CD4-positive, alpha-beta T cell (primary cell): ENCODE results near the gene KHNYN. TPM values are rescaled to one million over a fixed set of nuclear protein-coding genes. Genes with fewer than 3 reads are reported as not detected.
"Not testable (repeated sequence)": the region's sequence is repeated elsewhere in the genome, so short reads cannot be mapped to it uniquely, and the experiment has no call there.

Experiments used
- ATAC-seq: fragments of 200-7000 bp; cut with Tn5 transposase; one replicate; pipeline ENCODE4 v1.10.0; 2022; ENCODE audit warnings: mild to moderate bottlenecking; ENCODE audit not compliant: poor library complexity
- CTCF ChIA-PET: fragments of 350-600 bp; sonication (Branson Sonifier 250); formaldehyde crosslinking; loops from one replicate; lab custom pipeline; 2021; ENCODE audit warnings: antibody characterized with exemption, inconsistent platforms; lab: Charles Lee
- POLR2A ChIA-PET: fragments of 350-600 bp; sonication (Branson Sonifier 250); formaldehyde crosslinking; loops from one replicate; lab custom pipeline; 2021; ENCODE audit warnings: antibody characterized with exemption, inconsistent platforms; lab: Charles Lee
- DNase-seq, 14 experiments: peaks; one replicate each; pipeline ENCODE4 v3.0.0-alpha.2; 2013 to 2020; ENCODE audit warnings: mixed read lengths in 2 of 14
- H3K27ac ChIP-seq, 2 donors: one replicate each; pipeline versions ENCODE4 v1.5.1 to v1.7.0; 2013; ENCODE audit warnings: low read length in 2 of 2, low read depth in 1 of 2, mild to moderate bottlenecking in 1 of 2
- H3K27me3 ChIP-seq, 2 experiments: 1 replicate in 1 of 2; 2 replicates in 1 of 2; pipeline versions ENCODE4 v1.6.1 to v1.7.0; 2013; ENCODE audit warnings: low read length in 2 of 2, control low read depth in 1 of 2, mild to moderate bottlenecking in 1 of 2, moderate library complexity in 1 of 2; ENCODE audit not compliant: insufficient read depth in 2 of 2, control insufficient read depth in 1 of 2
- H3K36me3 ChIP-seq: one replicate; pipeline ENCODE4 v1.6.1; 2013; ENCODE audit warnings: low read length, control low read depth; ENCODE audit not compliant: insufficient read depth
- H3K4me1 ChIP-seq: one replicate; pipeline ENCODE4 v1.6.1; 2013; ENCODE audit warnings: low read length, control low read depth; ENCODE audit not compliant: insufficient read depth
- H3K4me3 ChIP-seq: one replicate; pipeline ENCODE4 v1.5.1; 2013; ENCODE audit warnings: mild to moderate bottlenecking, low read length, moderate library complexity
- H3K9me3 ChIP-seq, 2 experiments: 1 replicate in 1 of 2; 2 replicates in 1 of 2; pipeline versions ENCODE4 v1.6.1 to v1.7.0; 2013; ENCODE audit warnings: low read length in 2 of 2, mild to moderate bottlenecking in 2 of 2, control low read depth in 1 of 2, moderate library complexity in 1 of 2; ENCODE audit not compliant: control insufficient read depth in 1 of 2, insufficient read depth in 1 of 2
- H3K27ac Mint-ChIP-seq: one replicate; pipeline ENCODE4 v1.8.0; 2020; ENCODE audit warnings: mixed read lengths
- H3K27me3 Mint-ChIP-seq: one replicate; pipeline ENCODE4 v1.8.0; 2021; ENCODE audit warnings: mixed read lengths
- H3K36me3 Mint-ChIP-seq: one replicate; pipeline ENCODE4 v1.8.0; 2021; ENCODE audit warnings: low read depth, mixed read lengths
- H3K4me1 Mint-ChIP-seq: one replicate; pipeline ENCODE4 v1.8.0; 2021; ENCODE audit warnings: low read depth, mixed read lengths
- H3K4me3 Mint-ChIP-seq: one replicate; pipeline ENCODE4 v1.8.0; 2020; ENCODE audit warnings: mild to moderate bottlenecking, mixed read lengths
- H3K9me3 Mint-ChIP-seq: one replicate; pipeline ENCODE4 v1.8.0; 2020; ENCODE audit warnings: mixed read lengths
- CTCF ChIP-seq: fragments of 200-600 bp; IDR thresholded peaks from one replicate; pipeline ENCODE4 v1.8.0; 2022; ENCODE audit warnings: antibody characterized with exemption, mild to moderate bottlenecking
- intact Hi-C, 2 experiments: fragments of 100-400 bp; cut with DNase I in 1 of 2; cut with micrococcal nuclease in 1 of 2; formaldehyde crosslinking; loops; one replicate each; pipeline versions ENCODE4 v1.15.1 to v1.9.0; 2023 to 2025; cut with DNase I, micrococcal nuclease
- total RNA-seq, 174 experiments: library from RNA in 2 of 174; stranded (reverse) in 2 of 174; gene quantifications; one replicate each; pipeline ENCODE4 v1.2.3 and lab custom pipeline; 2021 to 2026

KHNYN gene
- total RNA-seq, 2 experiments from 2014 or later, result 170 to 173 TPM

- no peaks in the 10 kb centered on the region for H3K4me1 Mint-ChIP-seq
- no peaks in the 10 kb centered on the region for H3K36me3 ChIP-seq
- H3K27me3 ChIP-seq, result no peaks in the 10 kb centered on the region
- ATAC-seq (no peak), DNase-seq (no peak)
- no peaks in the 10 kb centered on the region for H3K9me3 Mint-ChIP-seq
- ChIA-PET POLR2A (no interaction called here), CTCF (no interaction called here)
- H3K27me3 Mint-ChIP-seq, result no peaks in the 10 kb centered on the region
- no peak for TF ChIP-seq CTCF
- intact Hi-C loops, result no loop called here
- peaks cover 0 to 6% of the 10 kb centered on the region in 2 experiments for H3K9me3 ChIP-seq
- H3K4me1 ChIP-seq, result no peaks in the 10 kb centered on the region
- H3K27ac ChIP-seq, result no peak overlapping the region
- no peak overlapping the region for H3K4me3 Mint-ChIP-seq
- H3K4me3 ChIP-seq, result no peak overlapping the region
- H3K36me3 Mint-ChIP-seq, result no peaks in the 10 kb centered on the region
- H3K27ac Mint-ChIP-seq, result no peak overlapping the region
Observed at GRCh38 chr14:24475261-24475660, 45.5 kb downstream of the KHNYN start.

- POLR2A ChIA-PET, H3K27ac Mint-ChIP-seq: not testable (repeated sequence)
Observed at GRCh38 chr14:24479999-24480398, 50.2 kb downstream of the KHNYN start.

GRCh38 chr14:24481622-24482324 lies 52.0 kb downstream of the KHNYN start:
- peak; percentile 44 for ATAC-seq
- no peaks in the 10 kb centered on the region for H3K9me3 ChIP-seq
- H3K4me3 ChIP-seq, result peak overlapping the region; percentile 16
- peak in 13 of 14 experiments; percentile 13 to 59 (median 33) for DNase-seq
- Mint-ChIP-seq H3K36me3 (no peaks in the 10 kb centered on the region), H3K27ac (peak overlapping the region; percentile 30), H3K4me3 (peak overlapping the region; percentile 49), H3K4me1 (peaks cover 19% of the 10 kb centered on the region), H3K9me3 (no peaks in the 10 kb centered on the region), H3K27me3 (no peaks in the 10 kb centered on the region)
- no peaks in the 10 kb centered on the region for H3K36me3 ChIP-seq
- CTCF ChIA-PET, result interaction anchor here (0.7 kb wide), 1 partner anchor 39 kb away, joined by 3 read pairs; the partner anchor contains the start of gene SDR39U1
- TF ChIP-seq CTCF, result peak; percentile 68
- POLR2A ChIA-PET, result no interaction called here
- no peak overlapping the region for H3K27ac ChIP-seq
- peaks cover 14% of the 10 kb centered on the region for H3K4me1 ChIP-seq
- H3K27me3 ChIP-seq, result no peaks in the 10 kb centered on the region
- intact Hi-C loops, result loop anchor here (5.0 to 10.0 kb wide), 2 partner anchors 193 to 196 kb away; no protein-coding TSS in a partner anchor

More at GRCh38 chr14:24479999-24480398, 50.2 kb downstream of the KHNYN start:
- intact Hi-C loops, result loop anchor here (5.0 to 10.0 kb wide), 2 partner anchors 195 to 197 kb away; no protein-coding TSS in a partner anchor
- H3K27ac ChIP-seq, H3K4me3 Mint-ChIP-seq, H3K27me3 ChIP-seq, H3K9me3 Mint-ChIP-seq, H3K36me3 ChIP-seq, H3K27me3 Mint-ChIP-seq, CTCF ChIA-PET, H3K4me3 ChIP-seq, ATAC-seq, H3K36me3 Mint-ChIP-seq, H3K9me3 ChIP-seq, DNase-seq: not testable (repeated sequence)
- peaks cover 14% of the 10 kb centered on the region for H3K4me1 ChIP-seq
- peaks cover 19% of the 10 kb centered on the region for H3K4me1 Mint-ChIP-seq

GRCh38 chr14:24482699-24483303 lies 53.0 kb downstream of the KHNYN start:
- H3K4me1 Mint-ChIP-seq, result peaks cover 19% of the 10 kb centered on the region
- H3K4me3 Mint-ChIP-seq, H3K27me3 ChIP-seq, H3K4me3 ChIP-seq, DNase-seq, H3K9me3 ChIP-seq, H3K36me3 Mint-ChIP-seq, POLR2A ChIA-PET, H3K9me3 Mint-ChIP-seq, H3K36me3 ChIP-seq, CTCF ChIA-PET, H3K27ac ChIP-seq, H3K27me3 Mint-ChIP-seq, ATAC-seq: not testable (repeated sequence)
- H3K27ac Mint-ChIP-seq, result peak overlapping the region; percentile 76
- peaks cover 14% of the 10 kb centered on the region for H3K4me1 ChIP-seq
- intact Hi-C loops, result loop anchor here (5.0 to 10.0 kb wide), 2 partner anchors 192 to 194 kb away; no protein-coding TSS in a partner anchor
